CD4-positive, alpha-beta T cell treated with Interleukin-21 for 1 hour (primary cell): Measurements from ENCODE around the gene NCK2.
A peak's percentile ranks its signal among the peaks of the same experiment; 100 is the strongest.
"Not testable (repeated sequence)": the region's sequence is repeated elsewhere in the genome, so short reads cannot be mapped to it uniquely, and the experiment has no call there.

ENCODE experiments used
- DNase-seq: peaks from one replicate; pipeline ENCODE4 v3.0.0-alpha.2; 2020

The NCK2 gene

GRCh38 chr2:105737980-105738657 lies 6.6 kb upstream of the NCK2 start:
- DNase-seq, result peak; percentile 70

DNA sequence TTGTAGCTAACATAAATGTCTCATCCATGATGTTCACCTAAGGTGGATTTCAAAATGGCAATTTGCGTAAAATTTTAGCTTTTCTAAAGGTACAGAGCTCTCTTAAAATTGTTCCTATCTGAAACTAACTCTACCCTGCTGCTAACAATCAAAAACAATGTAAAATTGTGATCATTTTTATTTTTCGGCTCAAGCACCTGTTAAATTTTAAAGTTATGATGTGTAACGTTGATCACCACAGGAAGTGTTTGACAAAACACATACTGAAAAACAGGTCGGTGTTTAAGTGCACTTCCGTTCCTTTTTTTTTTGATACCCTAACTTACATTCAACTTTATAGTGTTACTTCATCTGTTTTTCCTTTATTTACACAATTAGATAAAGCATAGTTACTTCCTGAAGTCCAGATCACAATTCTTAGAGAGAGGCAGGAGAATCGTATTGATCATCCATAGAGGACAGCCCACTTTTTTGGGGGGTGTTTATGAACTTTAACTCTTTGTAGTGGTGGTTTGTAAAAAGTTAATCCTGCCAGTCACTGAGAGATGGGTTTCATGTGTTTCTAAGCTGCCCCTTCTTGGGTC lies 6.0 kb upstream of the NCK2 start:
- DNase-seq, result peak; percentile 58

GRCh38 chr2:105739426-105739825 lies 5.3 kb upstream of the NCK2 start:
- peak; percentile 41 for DNase-seq

DNA sequence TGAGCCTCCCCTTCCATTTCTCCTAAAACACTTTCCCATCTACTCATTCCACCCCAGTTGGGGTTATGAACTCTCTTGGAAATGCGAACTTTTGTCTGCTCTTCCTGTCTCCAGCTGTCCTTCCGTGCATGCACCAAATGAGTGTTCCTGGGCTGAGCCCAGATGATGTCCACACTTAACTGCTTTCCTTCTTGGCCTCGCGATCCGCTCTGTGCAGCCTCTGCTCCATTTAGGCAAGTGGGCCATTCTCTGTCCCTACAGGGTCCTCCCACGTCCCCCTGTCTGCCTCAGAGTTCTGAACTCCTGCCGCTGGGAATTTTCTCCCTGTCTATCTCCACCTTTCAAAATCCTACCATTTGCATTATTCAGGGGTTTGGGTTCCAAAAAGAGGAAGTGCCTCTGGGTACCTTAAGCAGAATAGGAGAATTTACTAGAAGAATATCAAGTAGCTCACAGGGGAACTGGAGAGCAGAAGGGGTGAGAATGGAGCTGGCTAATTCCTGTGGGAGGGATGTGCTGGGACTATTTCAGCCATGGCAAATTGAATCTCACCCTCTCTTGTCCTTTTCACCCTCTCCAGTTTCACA lies 4.7 kb upstream of the NCK2 start:
- DNase-seq, result no peak

DNA sequence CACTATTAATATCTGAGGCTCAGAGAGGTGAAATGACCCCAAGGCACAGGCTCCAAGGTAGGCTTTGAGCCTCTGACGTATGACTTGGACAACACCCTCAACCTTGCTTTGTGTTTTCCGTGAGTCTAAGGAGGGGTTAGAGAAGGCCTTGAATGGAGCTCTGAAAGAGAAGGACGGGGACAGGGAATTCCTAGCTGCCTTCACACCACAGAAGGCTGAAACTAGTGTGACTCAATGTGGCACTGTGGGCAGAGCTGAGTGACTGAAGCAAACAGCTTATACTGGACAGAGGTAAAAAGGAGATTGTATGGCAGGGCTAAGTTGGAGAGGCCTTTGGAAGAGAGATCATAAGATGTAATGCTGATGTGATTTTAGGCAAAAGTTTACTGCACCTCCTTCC lies 3.5 kb upstream of the NCK2 start:
- DNase-seq, result no peak

GRCh38 chr2:105741617-105742016 lies 3.1 kb upstream of the NCK2 start:
- peak; percentile 19 for DNase-seq

GRCh38 chr2:105744091-105744908 lies 412 bp upstream of the NCK2 start:
- DNase-seq, result peak; percentile 76

DNA sequence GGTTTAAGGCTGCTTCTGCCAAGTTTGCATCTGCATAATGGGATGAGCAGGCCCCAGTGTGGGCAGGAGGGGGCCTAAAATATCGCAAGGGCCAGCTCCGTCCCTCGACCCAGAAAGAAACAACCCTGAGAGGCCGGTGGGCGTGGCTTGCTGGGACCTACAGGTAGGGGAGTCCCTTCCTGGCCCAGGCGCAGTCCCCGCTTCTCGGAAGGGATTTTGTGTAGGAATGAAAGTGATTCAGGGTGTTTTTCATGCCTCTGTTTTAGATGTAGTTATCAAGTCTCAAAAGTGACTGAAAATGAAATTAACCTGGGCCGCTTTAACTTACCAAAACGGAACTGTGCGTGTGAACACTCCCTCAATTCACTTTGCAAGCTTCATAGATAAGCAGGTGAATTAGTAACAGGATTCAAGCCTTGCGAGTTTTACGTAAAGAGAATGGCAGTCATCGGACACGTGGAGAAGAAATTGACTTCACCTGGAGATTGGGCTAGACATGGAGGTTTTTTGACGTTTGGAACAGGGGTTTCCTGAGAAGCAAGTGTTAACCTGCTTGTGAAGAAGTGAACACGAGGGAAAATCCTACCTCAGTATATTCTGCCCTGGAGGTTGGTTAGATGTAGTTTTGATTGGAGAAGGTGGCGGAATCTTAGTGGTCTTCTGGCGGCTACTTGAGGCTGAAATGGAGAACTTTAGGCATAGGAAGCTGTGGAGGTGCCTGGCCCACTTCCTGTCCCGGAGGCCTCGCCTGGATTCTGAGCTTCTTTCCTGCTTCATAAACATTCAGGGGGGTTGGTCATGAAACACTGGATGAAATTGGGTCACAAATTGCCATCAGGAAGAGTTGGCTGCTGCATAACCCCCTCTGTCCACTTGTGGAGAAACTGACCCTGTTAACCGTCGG lies 1.7 kb downstream of the NCK2 start:
- DNase-seq, result peak; percentile 87

GRCh38 chr2:105747254-105747894 lies 2.7 kb downstream of the NCK2 start:
- DNase-seq, result peak; percentile 45

- peak; percentile 60 for DNase-seq
Observed at GRCh38 chr2:105747991-105748390, 3.3 kb downstream of the NCK2 start.

DNA sequence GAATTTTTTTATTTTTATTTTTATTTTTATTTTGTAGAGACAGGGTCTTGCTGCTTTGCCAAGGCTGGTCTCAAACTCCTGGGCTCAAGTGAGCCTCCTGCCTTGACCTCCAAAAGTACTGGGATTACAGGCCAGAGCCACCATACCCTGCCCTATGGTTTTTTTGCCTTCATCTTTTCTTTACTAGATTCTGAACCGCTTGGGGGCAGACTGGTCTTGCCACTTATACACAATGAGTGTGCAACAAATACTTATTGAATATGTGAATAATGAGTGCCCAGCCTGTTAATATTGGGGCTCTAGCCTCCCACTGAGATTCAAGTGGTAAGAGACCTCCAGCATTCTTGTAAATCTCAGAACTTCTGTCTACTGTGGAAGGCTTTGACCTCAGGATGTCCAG lies 3.9 kb downstream of the NCK2 start:
- DNase-seq, result peak; percentile 65

- peak; percentile 56 for DNase-seq
Observed at GRCh38 chr2:105749583-105750400, 5.1 kb downstream of the NCK2 start.

- no peak for DNase-seq
Observed at GRCh38 chr2:105750735-105751134, 6.0 kb downstream of the NCK2 start.

GRCh38 chr2:105751272-105751671 lies 6.6 kb downstream of the NCK2 start:
- no peak for DNase-seq

DNA sequence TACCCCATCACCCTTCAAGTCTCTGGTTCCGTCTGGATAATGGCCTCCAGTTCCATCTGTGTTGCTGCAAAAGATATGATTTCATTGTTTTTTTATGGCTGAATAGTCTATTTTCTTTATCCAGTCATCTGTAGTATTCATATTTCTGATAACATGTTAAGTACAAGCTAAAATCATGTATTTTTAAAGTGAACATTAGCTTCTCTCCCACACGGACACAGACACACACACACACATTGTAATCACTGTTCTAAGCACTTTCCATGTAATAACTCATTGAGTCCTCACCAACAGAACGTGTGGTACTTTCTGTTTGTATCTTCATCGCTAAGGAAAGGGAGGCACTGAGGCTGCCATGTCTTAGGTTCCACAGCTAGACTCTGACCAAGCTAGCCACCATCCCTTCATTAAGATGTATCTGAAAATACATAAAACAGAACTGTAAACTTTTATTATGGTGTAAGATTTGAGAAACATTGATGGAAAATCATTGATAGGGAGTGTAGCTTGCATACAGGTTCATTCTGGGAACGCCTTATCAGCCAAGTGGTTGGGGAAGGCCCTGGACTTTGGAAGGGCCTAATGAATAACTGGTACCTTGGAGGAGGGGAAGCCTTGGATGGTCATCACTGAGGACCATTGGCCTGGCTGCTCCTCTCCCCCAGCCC lies 8.1 kb downstream of the NCK2 start:
- DNase-seq, result peak; percentile 35

GRCh38 chr2:105753380-105753779 lies 8.7 kb downstream of the NCK2 start:
- no peak for DNase-seq

- peak; percentile 90 for DNase-seq
Observed at GRCh38 chr2:105754011-105754410, 9.3 kb downstream of the NCK2 start.

GRCh38 chr2:105754994-105755393 lies 10.3 kb downstream of the NCK2 start:
- DNase-seq, result no peak

DNA sequence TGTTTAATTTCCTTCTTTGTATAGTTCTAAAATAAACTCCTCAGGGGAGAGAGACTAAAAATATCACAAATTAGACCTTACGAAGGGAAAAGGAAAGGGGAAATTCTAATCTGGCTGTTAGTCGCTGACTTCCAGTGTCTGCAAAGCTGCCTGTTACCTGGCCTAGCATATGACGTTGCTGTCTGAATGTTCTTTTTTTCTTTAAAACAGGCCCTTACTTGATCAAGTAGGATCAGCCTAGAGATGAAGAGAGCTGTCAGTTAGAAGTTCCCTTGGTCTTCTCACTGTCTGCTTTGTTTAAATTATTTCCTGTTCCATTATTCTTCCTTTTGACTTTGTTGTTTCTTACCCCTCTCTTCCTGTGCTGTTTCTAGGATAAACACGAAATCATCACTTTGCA lies 11.2 kb downstream of the NCK2 start:
- DNase-seq, result peak; percentile 76

DNA sequence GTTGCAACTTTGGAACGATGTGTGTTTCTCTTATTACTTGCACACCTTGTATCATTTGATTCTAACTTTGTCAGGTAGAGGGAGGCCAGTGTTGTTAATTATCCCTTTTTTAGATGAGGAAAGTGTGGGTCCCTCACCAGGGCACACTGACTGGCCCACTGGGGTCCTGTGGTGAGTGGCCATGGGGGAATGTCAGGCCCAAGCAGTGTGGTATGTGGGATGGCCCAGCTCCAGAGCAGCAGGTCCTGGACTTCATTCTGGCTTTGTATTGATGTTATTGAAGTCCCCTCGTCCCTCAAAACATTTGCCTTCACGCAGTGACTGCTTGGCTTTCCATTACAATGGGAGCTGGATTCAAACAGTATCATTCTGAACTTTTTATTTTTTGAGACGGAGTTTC lies 11.7 kb downstream of the NCK2 start:
- no peak for DNase-seq

- not testable (repeated sequence) for DNase-seq
Observed at GRCh38 chr2:105756865-105757264, 12.2 kb downstream of the NCK2 start.
